H9 (cell line): Measurements from ENCODE around the gene SLC37A2. TPM values are rescaled to one million over a fixed set of nuclear protein-coding genes. Genes with fewer than 3 reads are reported as not detected.

ENCODE experiments used
- DNase-seq: peaks from one replicate; pipeline ENCODE4 v3.0.0-alpha.2; 2017
- H2AFZ ChIP-seq: one replicate; pipeline ENCODE4 v1.6.1; 2013; ENCODE audit warnings: mild to moderate bottlenecking, low read length, control low read depth, moderate library complexity
- H2AK5ac ChIP-seq: 2 replicates; pipeline ENCODE4 v1.6.1; 2013; ENCODE audit warnings: low read length, control low read depth, mixed read lengths; ENCODE audit not compliant: insufficient read length
- H2BK120ac ChIP-seq: one replicate; pipeline ENCODE4 v1.6.1; 2013; ENCODE audit warnings: low read depth, mild to moderate bottlenecking, low read length, control low read depth, inconsistent platforms; ENCODE audit not compliant: poor library complexity, severe bottlenecking
- H2BK12ac ChIP-seq: 2 replicates; pipeline ENCODE4 v1.6.1; 2013; ENCODE audit warnings: low read length, control low read depth, mixed read lengths, low read depth; ENCODE audit not compliant: insufficient read length
- H2BK15ac ChIP-seq: 2 replicates; pipeline ENCODE4 v1.6.1; 2013; ENCODE audit warnings: low read depth, low read length, control low read depth
- H2BK20ac ChIP-seq: one replicate; pipeline ENCODE4 v1.6.1; 2013; ENCODE audit warnings: low read depth, mild to moderate bottlenecking, low read length, control low read depth, inconsistent platforms; ENCODE audit not compliant: poor library complexity, severe bottlenecking
- H2BK5ac ChIP-seq: 2 replicates; pipeline ENCODE4 v1.6.1; 2013; ENCODE audit warnings: low read length, control low read depth, mixed read lengths; ENCODE audit not compliant: insufficient read length
- H3K14ac ChIP-seq: 2 replicates; pipeline ENCODE4 v1.6.1; 2013; ENCODE audit warnings: low read length, control low read depth; ENCODE audit not compliant: insufficient read depth
- H3K18ac ChIP-seq: 2 replicates; pipeline ENCODE4 v1.6.1; 2013; ENCODE audit warnings: low read depth, mild to moderate bottlenecking, mixed read lengths, low read length, control low read depth; ENCODE audit not compliant: insufficient read length
- H3K23ac ChIP-seq: 2 replicates; pipeline ENCODE4 v1.6.1; 2013; ENCODE audit warnings: low read length, control low read depth, mixed read lengths, low read depth; ENCODE audit not compliant: insufficient read length
- H3K23me2 ChIP-seq: 2 replicates; pipeline ENCODE4 v1.6.1; 2013; ENCODE audit warnings: low read depth, mild to moderate bottlenecking, mixed read lengths, low read length, control low read depth; ENCODE audit not compliant: insufficient read length, poor library complexity, severe bottlenecking
- H3K27ac ChIP-seq: 2 replicates; pipeline ENCODE4 v1.5.1; 2013; ENCODE audit warnings: low read length, control low read depth, mixed read lengths, low read depth; ENCODE audit not compliant: insufficient read length
- H3K27me3 ChIP-seq: 2 replicates; pipeline ENCODE4 v1.6.1; 2013; ENCODE audit warnings: low read length, control low read depth, inconsistent platforms; ENCODE audit not compliant: insufficient read depth
- H3K4ac ChIP-seq: 2 replicates; pipeline ENCODE4 v1.6.1; 2013; ENCODE audit warnings: low read depth, mild to moderate bottlenecking, control low read depth, inconsistent platforms, low read length, moderate library complexity
- H3K4me1 ChIP-seq: 2 replicates; pipeline ENCODE4 v1.6.1; 2013; ENCODE audit warnings: low read length, control low read depth, inconsistent platforms; ENCODE audit not compliant: insufficient read depth
- H3K4me2 ChIP-seq: 2 replicates; pipeline ENCODE4 v1.6.1; 2013; ENCODE audit warnings: low read length, control low read depth, mixed read lengths; ENCODE audit not compliant: insufficient read length, insufficient read depth
- H3K56ac ChIP-seq: 2 replicates; pipeline ENCODE4 v1.6.1; 2013; ENCODE audit warnings: low read depth, mild to moderate bottlenecking, mixed read lengths, low read length, control low read depth; ENCODE audit not compliant: insufficient read length
- H3K79me1 ChIP-seq: 2 replicates; pipeline ENCODE4 v1.6.1; 2013; ENCODE audit warnings: low read depth, mild to moderate bottlenecking, moderate library complexity, low read length, control low read depth, inconsistent platforms; ENCODE audit not compliant: insufficient read depth, poor library complexity, severe bottlenecking
- H3K79me2 ChIP-seq: 2 replicates; pipeline ENCODE4 v1.6.1; 2013; ENCODE audit warnings: low read length, control low read depth, inconsistent platforms; ENCODE audit not compliant: insufficient read depth
- H3K9ac ChIP-seq: 2 replicates; pipeline ENCODE4 v1.6.1; 2013; ENCODE audit warnings: low read length, control low read depth, mixed read lengths; ENCODE audit not compliant: insufficient read length; ENCODE audit errors: extremely low read depth
- H3K9me3 ChIP-seq: one replicate; pipeline ENCODE4 v1.6.1; 2013; ENCODE audit warnings: low read depth, low read length, inconsistent platforms; ENCODE audit not compliant: control insufficient read depth
- H3T11ph ChIP-seq: one replicate; pipeline ENCODE4 v1.6.1; 2013; ENCODE audit warnings: mild to moderate bottlenecking, low read length, control low read depth, inconsistent platforms
- H4K20me1 ChIP-seq: one replicate; pipeline ENCODE4 v1.6.1; 2013; ENCODE audit not compliant: control insufficient read depth, insufficient read length, insufficient read depth
- H4K5ac ChIP-seq: 2 replicates; pipeline ENCODE4 v1.6.1; 2013; ENCODE audit warnings: low read depth, mild to moderate bottlenecking, mixed read lengths, low read length, control low read depth; ENCODE audit not compliant: insufficient read length
- H4K8ac ChIP-seq: replicated peaks from 2 replicates; pipeline ENCODE4 v1.6.1; 2013; ENCODE audit warnings: low read length, control low read depth, mixed read lengths, low read depth; ENCODE audit not compliant: insufficient read length
- H4K91ac ChIP-seq: 2 replicates; pipeline ENCODE4 v1.6.1; 2013; ENCODE audit warnings: low read depth, mild to moderate bottlenecking, moderate library complexity, mixed read lengths, low read length, control low read depth; ENCODE audit not compliant: insufficient read length
- H3K27ac Mint-ChIP-seq, 3 experiments: 2 replicates in 2 of 3; 3 replicates in 1 of 3; pipeline ENCODE4 v1.8.0; 2020 to 2021; ENCODE audit warnings: mixed read lengths in 3 of 3, mild to moderate bottlenecking in 1 of 3, moderate library complexity in 1 of 3
- H3K27me3 Mint-ChIP-seq: 2 replicates; pipeline ENCODE4 v1.8.0; 2021; ENCODE audit warnings: low read depth, mild to moderate bottlenecking, moderate library complexity, mixed read lengths
- H3K36me3 Mint-ChIP-seq, 3 experiments: 2 replicates in 2 of 3; 3 replicates in 1 of 3; pipeline ENCODE4 v1.8.0; 2020 to 2021; ENCODE audit warnings: low read depth in 3 of 3, mixed read lengths in 3 of 3; ENCODE audit not compliant: insufficient read depth in 1 of 3
- H3K4me1 Mint-ChIP-seq, 2 experiments: 2 replicates each; pipeline ENCODE4 v1.8.0; 2020; ENCODE audit warnings: mixed read lengths in 2 of 2
- H3K4me3 Mint-ChIP-seq, 2 experiments: 2 replicates in 1 of 2; 3 replicates in 1 of 2; pipeline ENCODE4 v1.8.0; 2020 to 2021; ENCODE audit warnings: mild to moderate bottlenecking in 2 of 2, mixed read lengths in 2 of 2, moderate library complexity in 1 of 2
- H3K9me3 Mint-ChIP-seq, 2 experiments: 2 replicates in 1 of 2; 3 replicates in 1 of 2; pipeline ENCODE4 v1.8.0; 2020; ENCODE audit warnings: mild to moderate bottlenecking in 2 of 2, mixed read lengths in 2 of 2, moderate library complexity in 1 of 2
- CTCF ChIP-seq: fragments of 200-600 bp; sonication (generic); conservative IDR thresholded peaks from 3 replicates; pipeline ENCODE4 v1.8.0; 2021; ENCODE audit warnings: antibody characterized with exemption, mild to moderate bottlenecking
- WGBS: extraction: QIAGEN DNeasy Blood & Tissue Kit; methylation state at CpG from one replicate; pipeline ENCODE4 v1.1.7; 2013; ENCODE audit warnings: missing lambda C conversion rate, low lambda C conversion rate, mixed read lengths; ENCODE audit not compliant: insufficient read length; ENCODE audit errors: extremely low coverage; 5-methylcytosine and 5-hydroxymethylcytosine counted together
- total RNA-seq: library from RNA; stranded (reverse); gene quantifications from 2 replicates; pipeline ENCODE4 v1.2.1, GENCODE V29; 2021

SLC37A2 gene
- total RNA-seq, 1 experiment from 2014 or later = 1.2 TPM

GRCh38 chr11:125082040-125082439, 18.9 kb downstream of the SLC37A2 start:
- no peak overlapping the region for H3K4me2 ChIP-seq
- peaks cover 15% of the 10 kb centered on the region for H3K27me3 Mint-ChIP-seq
- no peaks in the 10 kb centered on the region for H3K9me3 Mint-ChIP-seq
- no peaks in the 10 kb centered on the region for H4K20me1 ChIP-seq
- no peaks in the 10 kb centered on the region for H3K4me1 ChIP-seq
- H3K9me3 ChIP-seq = no peaks in the 10 kb centered on the region
- no peaks in the 10 kb centered on the region for H3K27me3 ChIP-seq
- no peak overlapping the region for H3K23ac ChIP-seq
- no peak overlapping the region for H2AK5ac ChIP-seq
- H3K9ac ChIP-seq = no peak overlapping the region
- no peaks in the 10 kb centered on the region for H3K79me1 ChIP-seq
- no CpG with 5 or more reads among the region's 5 CpGs for WGBS
- no peaks in the 10 kb centered on the region for H3K79me2 ChIP-seq
- no peak overlapping the region for H4K91ac ChIP-seq
- no peak overlapping the region for H3K4ac ChIP-seq
- no peak overlapping the region for H4K5ac ChIP-seq
- no peak overlapping the region for H3K4me3 Mint-ChIP-seq
- H3T11ph ChIP-seq = no peak overlapping the region
- no peak overlapping the region for H2AFZ ChIP-seq
- no peak overlapping the region for H3K27ac Mint-ChIP-seq
- H3K27ac ChIP-seq = no peak overlapping the region
- H2BK120ac ChIP-seq = no peak overlapping the region
- H3K23me2 ChIP-seq = no peaks in the 10 kb centered on the region
- no peak for DNase-seq
- no peak overlapping the region for H3K18ac ChIP-seq
- no peak overlapping the region for H3K14ac ChIP-seq
- H4K8ac ChIP-seq = no peak overlapping the region
- H2BK15ac ChIP-seq = no peak overlapping the region
- H3K4me1 Mint-ChIP-seq = peaks cover 3 to 6% of the 10 kb centered on the region in 2 experiments
- H2BK5ac ChIP-seq = no peak overlapping the region
- TF ChIP-seq CTCF = no peak
- no peak overlapping the region for H2BK20ac ChIP-seq
- no peak overlapping the region for H3K56ac ChIP-seq
- H3K36me3 Mint-ChIP-seq = peaks cover 0 to 2% (median 0%) of the 10 kb centered on the region in 3 experiments; a peak in 1 of 7 replicates
- H2BK12ac ChIP-seq = no peak overlapping the region
